Measurements from ENCODE around the gene TMEM138. TPM values are rescaled to one million over a fixed set of nuclear protein-coding genes. Genes with fewer than 3 reads are reported as not detected.

The TMEM138 gene
- total and polyA plus RNA-seq, 4 donors = 13.5 to 39.6 (median 24.2) TPM

DNA sequence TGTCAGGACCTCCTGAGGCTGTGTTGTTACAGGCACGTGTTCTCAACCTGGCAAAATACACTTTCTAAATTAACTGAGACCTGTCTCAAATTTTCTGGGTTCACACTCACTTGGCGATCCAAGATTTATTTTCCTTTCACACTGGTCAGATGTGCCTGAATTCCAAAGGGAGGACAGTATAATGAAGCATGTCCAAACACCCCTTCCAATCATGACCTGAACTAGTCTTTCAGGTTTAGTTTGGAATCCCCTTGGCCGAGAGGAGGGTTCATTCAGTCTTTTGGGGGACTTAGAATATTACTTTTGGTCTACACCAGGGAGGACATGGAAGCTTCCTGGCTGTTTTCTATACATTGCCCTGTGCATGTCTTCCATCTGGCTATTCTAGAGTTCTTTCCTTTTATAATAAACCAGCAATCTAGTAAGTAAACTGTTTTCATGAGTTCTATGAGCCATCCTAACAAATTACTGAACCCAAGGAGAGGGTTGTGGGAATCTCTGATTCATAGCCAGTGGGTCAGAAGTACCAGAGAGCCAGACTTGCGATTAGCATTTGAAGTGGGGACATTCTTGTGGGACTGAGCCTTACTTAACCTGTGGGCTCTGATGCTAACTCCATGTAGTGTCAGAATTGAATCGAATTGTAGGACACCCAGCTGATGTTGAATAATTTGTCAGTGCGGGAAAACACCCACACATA lies 15.4 kb downstream of the TMEM138 start:
- Histone ChIP-seq H3K36me3 (ENCODE audit: control insufficient read depth in 4 of 4, insufficient read depth in 3 of 4, low read depth in 1 of 4, low read length in 3 of 4) (no peaks in the 10 kb centered on the region), H3K27ac (ENCODE audit: low read depth in 1 of 2, low read length in 2 of 2) (no peak overlapping the region), H3K4me3 (ENCODE audit: low read depth in 1 of 3, low read length in 3 of 3) (no peak overlapping the region), H3K27me3 (ENCODE audit: control insufficient read depth in 4 of 4, insufficient read depth in 4 of 4, low read length in 3 of 4) (no peaks in the 10 kb centered on the region), H3K4me1 (ENCODE audit: control insufficient read depth in 4 of 4, insufficient read depth in 4 of 4, low read length in 3 of 4) (peaks cover 5 to 15% (median 7%) of the 10 kb centered on the region in 4 donors), H3K9me3 (ENCODE audit: control insufficient read depth in 4 of 4, low read length in 3 of 4) (no peaks in the 10 kb centered on the region), H3K9ac (ENCODE audit: low read depth in 1 of 2, low read length in 2 of 2) (no peak overlapping the region)
- DNase-seq (ENCODE audit: low spot score) = no peak
- 97% methylated on average over 6 of the region's 6 CpGs for WGBS
- TF ChIP-seq, protein P1, sequence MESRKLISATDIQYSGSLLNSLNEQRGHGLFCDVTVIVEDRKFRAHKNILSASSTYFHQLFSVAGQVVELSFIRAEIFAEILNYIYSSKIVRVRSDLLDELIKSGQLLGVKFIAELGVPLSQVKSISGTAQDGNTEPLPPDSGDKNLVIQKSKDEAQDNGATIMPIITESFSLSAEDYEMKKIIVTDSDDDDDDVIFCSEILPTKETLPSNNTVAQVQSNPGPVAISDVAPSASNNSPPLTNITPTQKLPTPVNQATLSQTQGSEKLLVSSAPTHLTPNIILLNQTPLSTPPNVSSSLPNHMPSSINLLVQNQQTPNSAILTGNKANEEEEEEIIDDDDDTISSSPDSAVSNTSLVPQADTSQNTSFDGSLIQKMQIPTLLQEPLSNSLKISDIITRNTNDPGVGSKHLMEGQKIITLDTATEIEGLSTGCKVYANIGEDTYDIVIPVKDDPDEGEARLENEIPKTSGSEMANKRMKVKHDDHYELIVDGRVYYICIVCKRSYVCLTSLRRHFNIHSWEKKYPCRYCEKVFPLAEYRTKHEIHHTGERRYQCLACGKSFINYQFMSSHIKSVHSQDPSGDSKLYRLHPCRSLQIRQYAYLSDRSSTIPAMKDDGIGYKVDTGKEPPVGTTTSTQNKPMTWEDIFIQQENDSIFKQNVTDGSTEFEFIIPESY (IDR thresholded peaks at IDR 0.05) = no peak
- TF ChIP-seq MAX (IDR thresholded peaks at IDR 0.05) = no peak

DNA sequence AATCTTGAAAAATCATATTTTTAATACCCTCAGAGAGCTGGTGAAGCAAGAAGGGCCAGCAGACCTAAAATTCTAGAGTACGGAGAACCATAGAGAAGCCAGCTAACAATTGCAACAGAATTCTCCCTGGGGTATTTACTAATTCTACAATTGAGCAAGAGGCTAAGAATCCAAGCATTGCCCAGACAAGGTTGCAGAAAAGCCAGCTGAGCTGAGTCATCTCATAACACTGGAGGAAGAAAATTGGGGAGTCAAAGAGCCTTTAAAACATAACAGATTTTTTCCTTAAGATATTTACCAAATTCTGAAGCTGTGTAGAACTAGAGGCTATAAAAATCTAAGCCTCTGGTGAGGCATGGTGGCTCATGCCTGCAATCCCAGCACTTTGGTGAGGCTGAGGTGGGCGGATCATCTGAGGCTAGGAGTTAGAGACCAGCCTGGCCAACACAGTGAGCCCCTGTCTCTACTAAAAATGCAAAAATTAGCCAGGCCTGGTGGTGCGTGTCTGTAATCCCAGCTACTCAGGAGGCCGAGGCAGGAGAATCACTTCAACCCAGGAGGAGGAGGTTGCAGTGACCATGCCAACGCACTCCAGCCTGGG lies 16.6 kb downstream of the TMEM138 start:
- H3K27ac ChIP-seq (ENCODE audit: low read depth in 1 of 2, low read length in 2 of 2) = peak overlapping the region; percentile 56 to 60
- no peaks in the 10 kb centered on the region for H3K9me3 ChIP-seq (ENCODE audit: control insufficient read depth in 4 of 4, low read length in 3 of 4)
- no peak overlapping the region for H3K4me3 ChIP-seq (ENCODE audit: low read depth in 1 of 3, low read length in 3 of 3)
- DNase-seq (ENCODE audit: low spot score) = no peak
- H3K9ac ChIP-seq (ENCODE audit: low read depth in 1 of 2, low read length in 2 of 2) = no peak overlapping the region
- peak; percentile 45 for TF ChIP-seq YY1 (IDR thresholded peaks at IDR 0.05)
- peak; percentile 91 to 94 for TF ChIP-seq JUND (IDR thresholded peaks at IDR 0.05)
- no peak for TF ChIP-seq NR2F2 (IDR thresholded peaks at IDR 0.05)
- TF ChIP-seq CTCF (IDR thresholded peaks at IDR 0.05; ENCODE audit: low read depth, low read length, missing input control) = no peak
- TF ChIP-seq, protein P2, sequence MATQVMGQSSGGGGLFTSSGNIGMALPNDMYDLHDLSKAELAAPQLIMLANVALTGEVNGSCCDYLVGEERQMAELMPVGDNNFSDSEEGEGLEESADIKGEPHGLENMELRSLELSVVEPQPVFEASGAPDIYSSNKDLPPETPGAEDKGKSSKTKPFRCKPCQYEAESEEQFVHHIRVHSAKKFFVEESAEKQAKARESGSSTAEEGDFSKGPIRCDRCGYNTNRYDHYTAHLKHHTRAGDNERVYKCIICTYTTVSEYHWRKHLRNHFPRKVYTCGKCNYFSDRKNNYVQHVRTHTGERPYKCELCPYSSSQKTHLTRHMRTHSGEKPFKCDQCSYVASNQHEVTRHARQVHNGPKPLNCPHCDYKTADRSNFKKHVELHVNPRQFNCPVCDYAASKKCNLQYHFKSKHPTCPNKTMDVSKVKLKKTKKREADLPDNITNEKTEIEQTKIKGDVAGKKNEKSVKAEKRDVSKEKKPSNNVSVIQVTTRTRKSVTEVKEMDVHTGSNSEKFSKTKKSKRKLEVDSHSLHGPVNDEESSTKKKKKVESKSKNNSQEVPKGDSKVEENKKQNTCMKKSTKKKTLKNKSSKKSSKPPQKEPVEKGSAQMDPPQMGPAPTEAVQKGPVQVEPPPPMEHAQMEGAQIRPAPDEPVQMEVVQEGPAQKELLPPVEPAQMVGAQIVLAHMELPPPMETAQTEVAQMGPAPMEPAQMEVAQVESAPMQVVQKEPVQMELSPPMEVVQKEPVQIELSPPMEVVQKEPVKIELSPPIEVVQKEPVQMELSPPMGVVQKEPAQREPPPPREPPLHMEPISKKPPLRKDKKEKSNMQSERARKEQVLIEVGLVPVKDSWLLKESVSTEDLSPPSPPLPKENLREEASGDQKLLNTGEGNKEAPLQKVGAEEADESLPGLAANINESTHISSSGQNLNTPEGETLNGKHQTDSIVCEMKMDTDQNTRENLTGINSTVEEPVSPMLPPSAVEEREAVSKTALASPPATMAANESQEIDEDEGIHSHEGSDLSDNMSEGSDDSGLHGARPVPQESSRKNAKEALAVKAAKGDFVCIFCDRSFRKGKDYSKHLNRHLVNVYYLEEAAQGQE (IDR thresholded peaks at IDR 0.05) = peak; percentile 35
- TF ChIP-seq, protein P1 (IDR thresholded peaks at IDR 0.05) = peak; percentile 47
- peak; percentile 12 for TF ChIP-seq MAX (IDR thresholded peaks at IDR 0.05)
- no peak for TF ChIP-seq EGR1 (IDR thresholded peaks at IDR 0.05; ENCODE audit: low read depth in 2 of 2)
- no peak for TF ChIP-seq TAF1 (conservative IDR thresholded peaks at IDR 0.05)
- TF ChIP-seq HNF4A (conservative IDR thresholded peaks at IDR 0.05) = peak; percentile 84 to 85
- peak in 1 of 2 donors; percentile 17 for TF ChIP-seq RAD21 (IDR thresholded peaks at IDR 0.05)
- TF ChIP-seq SP1 (IDR thresholded peaks at IDR 0.05) = peak; percentile 40
- peak; percentile 41 for TF ChIP-seq HNF4G (IDR thresholded peaks at IDR 0.05)
- peak; percentile 67 for TF ChIP-seq FOXA2 (IDR thresholded peaks at IDR 0.05)
- no peak for TF ChIP-seq GABPA (IDR thresholded peaks at IDR 0.05 in 1 of 2, conservative IDR thresholded peaks at IDR 0.05 in 1 of 2)
- peak; percentile 49 to 82 for TF ChIP-seq RXRA (IDR thresholded peaks at IDR 0.05)
- peak; percentile 38 for TF ChIP-seq FOXA1 (IDR thresholded peaks at IDR 0.05)
- peak; percentile 81 for TF ChIP-seq ATF3 (IDR thresholded peaks at IDR 0.05)
- H3K27me3 ChIP-seq (ENCODE audit: control insufficient read depth in 4 of 4, insufficient read depth in 4 of 4, low read length in 3 of 4) = no peaks in the 10 kb centered on the region
- H3K36me3 ChIP-seq (ENCODE audit: control insufficient read depth in 4 of 4, insufficient read depth in 3 of 4, low read depth in 1 of 4, low read length in 3 of 4) = no peaks in the 10 kb centered on the region
- WGBS = 84% methylated on average over 5 of the region's 5 CpGs
- peaks cover 5 to 15% (median 7%) of the 10 kb centered on the region in 4 donors for H3K4me1 ChIP-seq (ENCODE audit: control insufficient read depth in 4 of 4, insufficient read depth in 4 of 4, low read length in 3 of 4)
